ENCODE data around the gene HYI. TPM values are rescaled to one million over a fixed set of nuclear protein-coding genes. Genes with fewer than 3 reads are reported as not detected.
"Not testable (repeated sequence)": the region's sequence is repeated elsewhere in the genome, so short reads cannot be mapped to it uniquely, and the experiment has no call there.

HYI gene
- total RNA-seq, 1 donor from 2014 or later = 28.7 TPM

- no peaks in the 10 kb centered on the region for H3K27me3 ChIP-seq (ENCODE audit: control insufficient read depth, insufficient read depth, low read length)
- DNase-seq (ENCODE audit: low read depth) = no peak
- no peak for FAIRE-seq
- no peak for TF ChIP-seq CTCF (IDR thresholded peaks at IDR 0.05; ENCODE audit: insufficient read depth, low read length, severe bottlenecking)
- H3K36me3 ChIP-seq (ENCODE audit: control insufficient read depth, insufficient read depth, low read length) = peaks cover 46% of the 10 kb centered on the region
- no peak overlapping the region for H3K4me3 ChIP-seq (ENCODE audit: low read depth, low read length)
Measured at GRCh38 chr1:43420874-43421273, 32.9 kb downstream of the HYI start.

GRCh38 chr1:43419627-43420425 lies 33.9 kb downstream of the HYI start:
- DNase-seq (ENCODE audit: low read depth) = no peak
- TF ChIP-seq CTCF (IDR thresholded peaks at IDR 0.05; ENCODE audit: insufficient read depth, low read length, severe bottlenecking) = no peak
- Histone ChIP-seq H3K4me3 (ENCODE audit: low read depth, low read length) (no peak overlapping the region), H3K36me3 (ENCODE audit: control insufficient read depth, insufficient read depth, low read length) (peaks cover 40% of the 10 kb centered on the region), H3K27me3 (ENCODE audit: control insufficient read depth, insufficient read depth, low read length) (no peaks in the 10 kb centered on the region)
- peak; percentile 28 for FAIRE-seq

GRCh38 chr1:43418858-43419257 lies 34.9 kb downstream of the HYI start:
- Histone ChIP-seq H3K36me3 (ENCODE audit: control insufficient read depth, insufficient read depth, low read length) (peaks cover 39% of the 10 kb centered on the region), H3K27me3 (ENCODE audit: control insufficient read depth, insufficient read depth, low read length) (no peaks in the 10 kb centered on the region), H3K4me3 (ENCODE audit: low read depth, low read length) (no peak overlapping the region)
- FAIRE-seq = no peak
- DNase-seq (ENCODE audit: low read depth) = no peak
- TF ChIP-seq CTCF (IDR thresholded peaks at IDR 0.05; ENCODE audit: insufficient read depth, low read length, severe bottlenecking) = no peak

- DNase-seq (ENCODE audit: low read depth) (no peak), FAIRE-seq (no peak)
- Histone ChIP-seq H3K4me3 (ENCODE audit: low read depth, low read length) (no peak overlapping the region), H3K27me3 (ENCODE audit: control insufficient read depth, insufficient read depth, low read length) (no peaks in the 10 kb centered on the region), H3K36me3 (ENCODE audit: control insufficient read depth, insufficient read depth, low read length) (peaks cover 27% of the 10 kb centered on the region)
- TF ChIP-seq CTCF (IDR thresholded peaks at IDR 0.05; ENCODE audit: insufficient read depth, low read length, severe bottlenecking) = no peak
Measured at GRCh38 chr1:43415901-43416300, 37.8 kb downstream of the HYI start.

- no peak overlapping the region for H3K4me3 ChIP-seq (ENCODE audit: low read depth, low read length)
- TF ChIP-seq CTCF (IDR thresholded peaks at IDR 0.05; ENCODE audit: insufficient read depth, low read length, severe bottlenecking) = peak; percentile 45
- DNase-seq (ENCODE audit: low read depth) (peak; percentile 49), FAIRE-seq (no peak)
- peaks cover 17% of the 10 kb centered on the region for H3K36me3 ChIP-seq (ENCODE audit: control insufficient read depth, insufficient read depth, low read length)
- no peaks in the 10 kb centered on the region for H3K27me3 ChIP-seq (ENCODE audit: control insufficient read depth, insufficient read depth, low read length)
Measured at GRCh38 chr1:43414634-43415223, 39.0 kb downstream of the HYI start.

GRCh38 chr1:43413426-43413825 lies 40.3 kb downstream of the HYI start:
- not testable (repeated sequence) for H3K27me3 ChIP-seq (ENCODE audit: control insufficient read depth, insufficient read depth, low read length); H3K4me3 ChIP-seq (ENCODE audit: low read depth, low read length); DNase-seq (ENCODE audit: low read depth); FAIRE-seq
- peaks cover 11% of the 10 kb centered on the region for H3K36me3 ChIP-seq (ENCODE audit: control insufficient read depth, insufficient read depth, low read length)

Measured in bronchial epithelial cell (primary cell).